Measurements from ENCODE around the gene LPP.

LPP gene

GRCh38 chr3:188489639-188490405 is 335.9 kb downstream of the LPP start:
- no peak for DNase-seq

- DNase-seq: no peak
These were observed 336.5 kb downstream of the LPP start for GRCh38 chr3:188490416-188490815.

- no peak for DNase-seq
These were observed 337.3 kb downstream of the LPP start for GRCh38 chr3:188491276-188491687.

GRCh38 chr3:188496390-188496789 is 342.4 kb downstream of the LPP start:
- DNase-seq: no peak

- DNase-seq: no peak
These were observed 343.1 kb downstream of the LPP start for GRCh38 chr3:188497021-188497420.

GRCh38 chr3:188503647-188504046 is 349.7 kb downstream of the LPP start:
- no peak for DNase-seq

GRCh38 chr3:188505151-188505550 is 351.2 kb downstream of the LPP start:
- no peak for DNase-seq

GRCh38 chr3:188505911-188506310 is 352.0 kb downstream of the LPP start:
- DNase-seq: no peak

GRCh38 chr3:188506446-188506845 is 352.5 kb downstream of the LPP start:
- no peak for DNase-seq

- DNase-seq: no peak
These were observed 353.3 kb downstream of the LPP start for GRCh38 chr3:188507244-188507720.

- peak; percentile 11 for DNase-seq
These were observed 354.5 kb downstream of the LPP start for GRCh38 chr3:188508454-188508853.

GRCh38 chr3:188509316-188509715 is 355.4 kb downstream of the LPP start:
- DNase-seq: no peak

GRCh38 chr3:188510366-188510765 is 356.4 kb downstream of the LPP start:
- no peak for DNase-seq

- DNase-seq: no peak
These were observed 359.8 kb downstream of the LPP start for GRCh38 chr3:188513662-188514328.

GRCh38 chr3:188516515-188516914 is 362.6 kb downstream of the LPP start:
- DNase-seq: no peak

GRCh38 chr3:188518416-188518815 is 364.5 kb downstream of the LPP start:
- no peak for DNase-seq

GRCh38 chr3:188518835-188519452 is 365.0 kb downstream of the LPP start:
- DNase-seq: no peak

GRCh38 chr3:188520466-188520865 is 366.5 kb downstream of the LPP start:
- DNase-seq: no peak

- DNase-seq: no peak
These were observed 368.2 kb downstream of the LPP start for GRCh38 chr3:188522115-188522514.

GRCh38 chr3:188523291-188523690 is 369.3 kb downstream of the LPP start:
- DNase-seq: no peak

- DNase-seq: no peak
These were observed 370.1 kb downstream of the LPP start for GRCh38 chr3:188524052-188524451.

GRCh38 chr3:188526057-188526456 is 372.1 kb downstream of the LPP start:
- no peak for DNase-seq

GRCh38 chr3:188527389-188527788 is 373.4 kb downstream of the LPP start:
- DNase-seq: no peak

GRCh38 chr3:188528396-188528795 is 374.4 kb downstream of the LPP start:
- no peak for DNase-seq
